8988T (cell line): ENCODE measurements around the gene SLC12A3.
A peak's percentile ranks its signal among the peaks of the same experiment; 100 is the strongest.

Source experiments
- DNase-seq: peaks from one replicate; pipeline ENCODE4 v3.0.0; 2011

The SLC12A3 gene

DNA sequence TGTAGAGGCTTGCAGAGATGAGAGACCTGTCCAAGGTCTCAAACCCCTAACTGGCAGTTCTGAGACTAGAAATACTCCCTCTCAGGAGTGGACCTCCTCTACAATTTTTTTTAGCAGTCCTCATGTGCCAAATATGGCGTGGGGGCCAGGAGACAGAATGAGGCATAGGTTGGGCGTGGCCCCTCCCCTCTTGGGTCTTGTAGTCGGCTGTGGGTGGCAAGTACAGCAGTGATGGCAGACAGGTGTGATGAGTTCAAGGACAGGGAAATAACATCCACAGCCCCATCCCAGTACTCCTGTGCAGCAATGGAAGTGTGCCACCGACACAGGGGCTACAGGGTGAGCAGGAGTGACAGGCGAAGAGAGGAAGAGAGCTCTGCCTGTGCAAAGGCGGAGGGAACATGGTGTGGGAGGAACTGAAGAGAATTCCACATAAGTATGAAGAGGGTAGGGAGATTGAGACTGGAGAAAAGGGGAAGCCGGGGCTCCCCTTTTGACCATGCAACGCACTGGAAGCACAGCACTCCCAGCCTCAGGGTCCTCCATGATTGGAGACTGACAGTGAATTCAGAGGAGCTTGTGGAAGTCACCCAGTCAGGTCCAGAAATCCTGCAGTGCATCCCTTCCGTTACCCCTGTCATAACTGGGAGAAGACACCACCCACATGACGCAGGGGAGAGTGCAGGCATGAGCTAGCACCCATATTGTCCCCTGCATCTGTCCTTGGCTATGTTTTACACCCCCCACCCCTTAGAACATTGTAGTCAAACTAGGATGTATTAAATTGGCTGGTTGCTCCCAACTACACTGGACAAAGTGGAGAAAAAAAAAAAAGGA is 82.0 kb downstream of the SLC12A3 start:
- DNase-seq = no peak

GRCh38 chr16:56947604-56947995 is 82.6 kb downstream of the SLC12A3 start:
- DNase-seq = no peak

DNA sequence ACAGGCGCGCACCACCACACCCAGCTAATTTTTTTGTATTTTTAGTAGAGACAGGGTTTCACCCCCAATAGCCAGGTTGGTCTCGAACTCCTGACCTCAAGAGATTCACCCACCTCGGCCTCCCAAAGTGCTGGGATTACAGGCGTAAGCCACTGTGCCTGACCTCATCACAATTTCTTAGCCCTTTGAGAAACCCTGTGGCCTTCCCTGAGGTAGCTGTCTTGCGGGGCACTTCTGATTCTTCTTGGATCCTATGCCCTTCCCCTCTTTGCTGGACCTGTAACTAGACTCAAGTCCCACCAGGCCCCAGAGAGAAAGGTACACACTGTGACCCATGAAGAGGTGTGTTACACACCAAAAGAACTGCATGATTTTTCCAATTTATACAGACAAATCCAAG is 83.2 kb downstream of the SLC12A3 start:
- no peak for DNase-seq

GRCh38 chr16:56950051-56950450 is 85.0 kb downstream of the SLC12A3 start:
- no peak for DNase-seq

DNA sequence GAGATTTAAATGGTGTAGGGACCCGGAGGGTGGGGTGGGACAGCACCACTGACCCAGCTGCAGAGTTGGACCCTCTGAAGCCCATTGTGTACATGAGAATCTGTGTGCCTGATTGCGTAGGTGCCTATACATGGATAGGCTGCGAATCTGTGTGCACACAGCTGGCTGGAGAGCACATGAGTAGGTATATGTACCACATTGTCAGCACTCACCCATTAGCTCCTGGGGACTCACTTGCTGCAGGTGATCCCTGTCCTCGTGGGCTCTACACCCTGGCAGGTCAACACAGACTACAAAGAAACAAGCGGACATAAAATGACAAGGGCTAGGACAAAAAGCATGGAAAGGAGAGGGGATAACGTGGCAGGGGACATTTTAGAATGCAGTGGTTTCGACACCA is 85.4 kb downstream of the SLC12A3 start:
- DNase-seq = no peak

DNA sequence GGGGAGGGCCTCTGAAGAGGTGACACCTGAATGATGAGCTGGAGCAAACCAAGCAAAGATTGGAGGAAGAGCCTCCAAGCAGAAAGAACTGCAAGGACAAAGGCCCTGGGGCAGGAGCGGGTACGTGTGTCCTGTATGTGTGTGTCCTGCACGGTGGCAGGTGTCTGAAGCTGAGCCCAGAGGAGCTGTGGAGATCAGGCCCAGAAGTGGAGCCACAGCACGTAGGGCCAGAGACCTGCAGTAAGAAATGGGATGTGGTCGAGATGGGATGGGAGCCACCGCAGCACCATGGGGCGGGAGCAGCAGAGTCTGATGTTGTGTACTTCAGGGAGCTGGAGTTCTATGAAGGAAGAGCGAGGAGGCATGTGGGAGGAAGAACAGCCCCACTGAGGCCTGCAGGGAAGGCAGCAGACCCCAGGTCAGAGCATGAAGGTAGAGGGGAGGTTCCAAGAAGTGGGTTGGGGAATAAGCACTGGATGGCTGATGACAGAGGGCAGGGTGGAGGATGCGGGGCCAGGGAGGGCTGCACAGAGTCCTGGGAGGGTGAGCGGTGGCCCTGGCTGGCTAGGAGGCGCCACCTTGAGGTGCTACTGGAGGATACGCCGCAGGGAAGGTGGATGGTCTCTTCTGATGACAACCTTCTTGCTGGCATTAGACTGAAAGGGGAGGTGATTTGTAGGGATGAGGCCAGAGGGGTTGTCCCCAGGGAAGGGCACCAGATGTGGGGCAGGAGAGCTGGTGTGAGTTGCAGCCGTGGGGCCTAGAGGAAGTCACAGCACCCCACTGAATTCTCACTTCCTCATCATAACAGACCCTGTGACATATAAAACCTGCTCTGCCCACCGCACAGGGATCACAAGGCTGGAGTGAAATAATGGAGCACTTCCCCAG is 86.1 kb downstream of the SLC12A3 start:
- DNase-seq = peak; percentile 86

DNA sequence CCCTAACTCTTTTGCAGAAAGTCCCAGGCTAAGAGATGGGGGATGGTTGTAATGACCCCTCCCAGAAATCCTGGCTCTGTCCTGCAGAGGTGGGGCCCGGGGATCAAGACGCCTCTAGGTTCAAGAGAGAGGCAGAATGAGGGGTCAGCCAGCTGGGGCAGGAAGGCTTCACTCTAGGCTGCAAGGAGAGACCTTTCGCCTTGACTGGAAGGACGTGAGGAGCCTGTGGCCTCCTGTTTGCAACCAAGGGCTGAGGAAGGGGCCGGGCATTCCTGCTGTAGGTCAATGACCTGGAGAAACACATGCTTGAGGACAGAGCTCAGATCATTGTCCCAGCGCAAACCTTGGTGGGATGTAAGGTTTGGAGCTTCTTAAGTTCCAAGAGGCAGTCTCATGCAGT is 88.0 kb downstream of the SLC12A3 start:
- no peak for DNase-seq

- DNase-seq = no peak
Observed at GRCh38 chr16:56956076-56956475, 91.1 kb downstream of the SLC12A3 start.

GRCh38 chr16:56956756-56957155 is 91.7 kb downstream of the SLC12A3 start:
- no peak for DNase-seq

DNA sequence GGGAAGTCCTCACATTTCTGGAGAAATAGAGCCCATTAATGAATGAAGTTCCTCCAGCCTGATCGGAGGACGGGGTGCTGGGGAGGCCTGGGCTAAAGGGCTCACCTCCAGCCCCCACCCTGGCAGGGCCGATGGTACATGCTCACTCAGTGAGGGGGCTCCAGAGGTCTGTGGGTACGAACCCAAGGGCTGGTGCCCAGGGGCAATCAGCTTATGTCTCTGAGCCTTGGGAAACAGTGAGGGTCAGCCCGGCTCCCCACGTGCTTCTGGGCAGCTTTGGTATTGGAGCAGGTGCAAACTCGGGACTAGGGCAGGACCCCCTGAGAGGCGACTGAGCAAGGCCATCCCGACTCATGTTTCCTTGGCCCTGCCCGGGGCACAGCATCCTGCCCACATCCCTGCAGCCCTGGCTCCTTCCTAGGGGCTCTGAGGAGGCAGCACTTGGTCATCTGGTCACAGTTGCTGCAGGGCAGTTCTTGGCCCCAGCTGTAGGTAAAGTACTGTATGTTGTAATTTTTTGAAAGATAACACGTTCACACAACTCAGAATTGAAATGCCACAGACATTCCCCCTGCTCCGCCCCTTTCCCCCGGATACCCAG is 95.8 kb downstream of the SLC12A3 start:
- DNase-seq = no peak

DNA sequence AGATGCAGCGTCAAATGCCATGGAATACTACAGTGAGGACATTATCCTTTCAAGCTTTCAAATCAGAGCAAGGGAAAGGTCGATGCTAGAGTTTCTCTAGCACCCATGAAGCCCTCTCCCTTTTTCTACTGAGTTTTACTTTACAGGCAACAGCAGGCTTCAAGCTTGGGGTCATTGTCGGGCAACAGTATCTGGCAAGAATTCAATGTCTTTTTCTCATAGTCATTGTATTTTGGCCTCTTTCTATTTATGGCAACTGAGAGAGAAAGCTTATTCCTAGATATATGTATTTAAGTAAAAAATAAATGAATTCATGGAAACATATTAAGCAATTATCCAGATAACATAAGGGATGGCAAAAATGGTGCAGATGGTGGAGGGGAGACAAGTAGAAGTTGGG is 96.4 kb downstream of the SLC12A3 start:
- no peak for DNase-seq

- DNase-seq = no peak
Observed at GRCh38 chr16:56961851-56962281, 96.9 kb downstream of the SLC12A3 start, which contains the start of gene CETP. Gene CETP (plus strand): TSS chr16:56961950. CDS start chr16:56961980, 30 bp downstream.

DNA sequence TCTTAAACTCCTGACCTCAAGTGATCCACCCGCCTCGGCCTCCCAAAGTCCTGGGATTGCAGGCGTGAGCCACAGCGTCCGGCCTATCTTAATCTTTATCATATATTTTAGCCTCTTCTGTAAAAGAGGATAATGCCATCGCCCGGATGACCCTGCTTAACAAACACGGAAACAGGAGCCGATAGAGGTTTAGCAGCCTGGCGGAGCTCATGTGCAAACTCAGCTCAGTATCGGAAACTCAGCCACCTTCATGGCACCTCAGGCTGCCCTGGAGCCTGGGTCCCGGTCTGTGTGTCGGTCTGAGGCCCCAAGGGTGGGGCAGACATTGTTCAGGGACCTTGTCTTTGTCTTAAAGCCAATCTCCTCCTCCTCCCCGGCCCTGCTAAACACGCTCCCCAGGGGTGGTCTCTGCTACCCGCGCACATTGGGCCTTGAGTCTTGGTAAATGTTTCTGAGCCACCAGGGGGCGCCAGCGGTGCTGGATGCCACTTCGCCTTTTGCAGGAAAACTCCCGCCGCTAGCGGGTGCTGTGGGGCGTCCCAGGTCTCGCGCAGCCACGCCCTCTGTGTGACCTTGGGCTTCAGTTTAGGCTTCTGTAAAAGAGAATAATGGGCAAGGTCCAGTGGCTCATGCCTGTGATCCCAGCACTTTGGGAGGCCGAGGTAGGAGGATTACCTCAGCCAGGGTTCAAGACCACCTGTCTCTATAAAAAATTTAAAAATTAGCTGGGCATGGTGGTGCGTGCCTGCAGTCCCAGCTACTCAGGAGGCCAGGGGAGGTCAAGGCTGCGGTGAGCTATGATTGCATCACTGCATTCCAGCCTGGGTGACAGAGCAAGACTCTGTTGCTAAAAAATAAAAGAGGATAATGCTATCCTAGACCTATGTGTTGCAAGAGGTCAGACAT is 99.5 kb downstream of the SLC12A3 start:
- peak; percentile 88 for DNase-seq
